UCSD-AML1 (cell line): ENCODE results near the gene UBL4A.

Experiments used
- DNase-seq: peaks from one replicate; lab custom pipeline; 2025; ENCODE audit not compliant: unreplicated experiment; lab: John Stamatoyannopoulos, UW

UBL4A gene

DNA sequence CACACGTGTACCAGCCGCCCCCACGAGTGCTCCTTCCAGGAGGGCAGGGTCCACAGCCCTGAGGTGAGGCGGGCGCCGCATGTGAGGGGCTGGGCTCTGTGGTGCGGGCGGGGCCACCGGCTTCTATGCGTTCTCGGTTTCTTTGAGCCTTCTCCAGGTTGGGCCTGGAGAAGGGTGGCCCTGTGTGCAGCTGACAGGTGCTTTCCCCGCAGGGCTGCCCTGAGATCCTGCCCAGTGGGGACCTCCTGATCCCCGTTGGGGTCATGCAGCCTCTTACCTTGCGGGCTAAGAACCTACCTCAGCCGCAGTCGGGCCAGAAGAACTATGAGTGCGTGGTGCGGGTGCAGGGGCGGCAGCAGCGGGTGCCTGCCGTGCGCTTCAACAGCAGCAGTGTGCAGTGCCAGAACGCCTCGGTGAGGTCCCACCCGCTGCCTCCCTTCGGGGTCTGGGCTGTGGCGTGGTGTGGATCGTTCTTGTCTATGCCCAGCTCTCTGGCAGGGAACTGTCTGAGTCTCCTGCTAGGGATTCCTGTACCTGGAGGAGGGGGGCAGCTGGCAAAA lies 21.5 kb downstream of the UBL4A start:
- no peak for DNase-seq

DNA sequence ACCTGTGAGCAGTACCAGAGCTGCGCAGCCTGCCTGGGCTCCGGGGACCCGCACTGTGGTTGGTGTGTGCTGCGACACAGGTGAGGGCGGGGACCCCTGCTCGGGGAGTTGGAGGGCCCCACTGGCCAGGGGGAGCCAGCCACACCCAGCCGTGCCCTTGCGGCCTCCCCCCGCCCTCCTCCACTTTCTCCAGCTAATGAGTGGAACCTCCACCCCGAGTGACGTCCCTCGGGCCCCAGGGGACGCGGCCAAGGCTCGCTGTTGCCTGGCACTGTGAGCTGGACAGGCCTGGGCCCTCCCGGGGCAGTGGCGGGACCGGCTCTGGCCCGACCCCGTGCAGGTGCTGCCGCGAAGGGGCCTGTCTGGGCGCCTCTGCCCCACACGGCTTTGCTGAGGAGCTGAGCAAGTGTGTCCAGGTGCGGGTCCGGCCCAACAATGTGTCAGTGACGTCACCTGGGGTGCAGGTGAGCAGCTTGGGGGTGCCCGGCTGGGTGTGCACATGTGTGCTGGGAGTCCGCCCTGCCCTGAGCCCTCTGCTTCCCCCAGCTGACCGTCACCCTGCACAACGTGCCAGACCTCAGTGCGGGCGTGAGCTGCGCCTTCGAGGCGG lies 22.7 kb downstream of the UBL4A start:
- DNase-seq = no peak

DNA sequence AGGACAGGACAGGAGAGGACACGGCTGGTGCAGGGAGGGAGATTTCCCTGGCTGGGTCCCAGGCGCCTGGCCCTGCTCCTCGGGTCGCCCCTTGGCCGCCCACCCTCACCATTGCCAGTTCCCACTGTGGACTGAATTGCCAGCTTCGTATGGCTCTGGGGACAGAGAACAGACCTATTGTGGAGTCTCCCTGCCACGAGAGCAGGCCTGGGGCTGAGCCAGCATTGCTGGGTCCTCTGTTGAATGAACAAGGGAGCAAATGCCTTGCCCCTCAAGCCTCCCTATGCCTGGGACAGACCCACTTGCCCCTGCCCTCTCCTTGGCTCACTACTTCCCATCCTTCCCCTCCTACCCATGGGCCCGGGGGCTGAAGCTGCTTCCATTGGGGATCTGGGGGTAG lies 24.0 kb downstream of the UBL4A start:
- DNase-seq = no peak

DNA sequence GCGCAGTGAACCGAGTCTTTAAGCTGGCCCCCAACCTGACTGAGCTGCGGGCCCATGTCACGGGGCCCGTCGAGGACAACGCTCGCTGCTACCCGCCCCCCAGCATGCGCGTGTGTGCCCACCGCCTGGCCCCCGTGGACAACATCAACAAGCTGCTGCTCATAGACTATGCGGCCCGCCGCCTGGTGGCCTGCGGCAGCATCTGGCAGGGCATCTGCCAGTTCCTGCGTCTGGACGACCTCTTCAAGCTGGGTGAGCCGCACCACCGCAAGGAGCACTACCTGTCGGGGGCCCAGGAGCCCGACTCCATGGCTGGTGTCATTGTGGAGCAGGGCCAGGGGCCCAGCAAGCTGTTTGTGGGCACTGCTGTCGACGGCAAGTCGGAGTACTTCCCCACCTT lies 26.1 kb downstream of the UBL4A start:
- no peak for DNase-seq

DNA sequence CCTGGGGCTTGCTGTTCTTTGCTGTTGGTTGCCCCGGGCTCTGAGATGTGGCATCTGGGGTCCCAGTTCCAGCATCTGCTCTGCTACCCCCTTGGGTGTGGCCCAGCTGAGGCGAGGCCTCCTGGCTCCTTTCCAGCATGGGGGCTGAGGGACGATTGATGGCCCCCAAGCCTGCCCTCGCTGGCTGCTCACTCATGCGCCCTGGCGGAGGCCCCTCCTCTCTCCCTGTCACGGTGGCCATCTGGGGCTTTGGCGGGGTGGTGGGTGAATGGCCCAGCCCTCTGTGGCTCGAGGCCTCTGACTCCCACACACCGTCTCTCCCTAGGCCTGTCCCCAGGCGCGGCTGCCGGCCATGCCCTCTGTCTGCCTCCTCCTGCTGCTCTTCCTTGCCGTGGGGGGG lies 26.6 kb downstream of the UBL4A start:
- no peak for DNase-seq

DNA sequence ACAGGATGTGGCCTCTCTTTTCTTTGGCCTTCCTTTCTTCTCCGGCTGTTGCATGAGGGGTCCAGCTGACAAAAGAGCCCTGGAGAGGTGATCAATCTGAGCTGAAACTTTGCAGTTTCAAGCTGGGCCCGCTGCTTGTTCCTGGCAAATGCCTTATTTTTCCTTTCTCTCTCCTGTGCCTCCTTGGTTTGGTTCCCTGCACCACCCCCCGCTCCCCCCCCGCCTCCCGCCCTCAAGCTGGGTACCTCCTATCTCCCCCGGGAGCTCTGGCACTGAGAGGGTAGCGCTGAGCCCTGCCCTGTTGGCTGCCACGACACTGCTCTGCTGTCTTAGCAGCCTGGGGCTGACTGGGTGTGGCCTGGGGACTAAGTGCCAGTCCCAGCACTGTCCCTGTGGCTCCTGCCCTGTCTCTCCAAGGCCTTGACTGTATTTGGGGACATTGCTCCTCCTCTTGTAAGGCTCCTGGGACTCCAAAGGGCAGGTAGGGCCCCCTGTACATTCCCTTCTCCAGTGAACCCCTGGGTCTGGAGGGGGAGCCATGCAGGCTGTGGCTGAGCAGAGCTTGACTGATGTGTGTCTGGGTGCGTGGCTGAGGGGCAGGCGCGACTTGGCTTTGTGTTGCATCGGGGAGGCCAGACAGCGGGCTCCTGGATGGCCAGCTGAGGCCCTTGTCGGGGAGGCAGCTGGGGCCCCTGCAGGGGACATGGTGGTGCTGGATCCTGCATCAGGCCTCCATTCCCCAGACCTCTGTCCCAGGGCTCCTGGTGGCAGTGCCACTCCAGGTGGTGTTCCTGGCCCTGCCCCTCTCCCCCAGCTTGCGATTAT lies 27.2 kb downstream of the UBL4A start:
- no peak for DNase-seq

DNA sequence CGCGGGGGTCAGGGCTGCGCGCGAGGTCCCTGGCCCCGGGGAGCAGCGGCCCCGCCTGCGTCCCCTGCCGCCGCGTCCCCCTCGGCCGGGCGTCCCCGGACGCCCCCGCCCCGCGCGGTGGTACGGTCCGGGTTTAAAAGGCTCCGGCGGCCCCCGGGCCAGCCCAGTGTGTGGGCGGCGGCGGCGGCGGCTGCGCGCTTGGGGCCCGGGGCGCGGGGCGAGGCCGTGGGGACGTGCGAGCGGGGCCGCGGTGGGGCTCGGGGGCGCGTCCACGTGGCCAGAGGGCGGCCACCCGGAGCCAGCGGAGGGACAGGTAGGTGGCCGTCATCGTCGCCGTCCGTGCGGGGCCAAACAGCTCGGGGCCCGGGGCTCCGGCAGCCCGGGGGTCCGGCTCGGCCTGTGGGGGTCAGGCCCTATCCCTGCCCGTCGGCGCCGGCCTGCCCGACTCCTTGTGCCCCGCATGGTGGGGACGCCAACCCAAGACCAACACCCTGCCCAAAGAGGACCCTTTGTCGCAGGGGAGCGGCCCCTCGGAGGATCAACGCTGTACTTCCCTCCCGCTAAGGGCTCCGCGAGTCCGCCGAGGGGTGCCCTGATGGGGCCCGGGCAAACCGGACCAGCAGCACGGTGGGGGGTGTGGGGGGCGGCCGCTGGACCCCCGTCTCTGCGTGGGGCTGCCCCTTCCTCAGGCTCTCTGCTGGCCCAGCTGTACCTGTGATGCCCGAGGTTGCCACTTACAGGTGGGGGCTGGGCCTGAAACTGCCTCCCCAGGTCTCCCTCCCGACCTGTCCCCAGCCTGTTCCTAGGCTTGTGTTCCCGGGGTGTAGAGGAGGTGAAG lies 28.1 kb downstream of the UBL4A start, which contains the start of gene PLXNA3:
Gene PLXNA3 (plus strand): TSS at position 166 of the 838 bp plus-strand sequence. CDS start 1,903 bp downstream, outside the sequence.
- DNase-seq = no peak

DNA sequence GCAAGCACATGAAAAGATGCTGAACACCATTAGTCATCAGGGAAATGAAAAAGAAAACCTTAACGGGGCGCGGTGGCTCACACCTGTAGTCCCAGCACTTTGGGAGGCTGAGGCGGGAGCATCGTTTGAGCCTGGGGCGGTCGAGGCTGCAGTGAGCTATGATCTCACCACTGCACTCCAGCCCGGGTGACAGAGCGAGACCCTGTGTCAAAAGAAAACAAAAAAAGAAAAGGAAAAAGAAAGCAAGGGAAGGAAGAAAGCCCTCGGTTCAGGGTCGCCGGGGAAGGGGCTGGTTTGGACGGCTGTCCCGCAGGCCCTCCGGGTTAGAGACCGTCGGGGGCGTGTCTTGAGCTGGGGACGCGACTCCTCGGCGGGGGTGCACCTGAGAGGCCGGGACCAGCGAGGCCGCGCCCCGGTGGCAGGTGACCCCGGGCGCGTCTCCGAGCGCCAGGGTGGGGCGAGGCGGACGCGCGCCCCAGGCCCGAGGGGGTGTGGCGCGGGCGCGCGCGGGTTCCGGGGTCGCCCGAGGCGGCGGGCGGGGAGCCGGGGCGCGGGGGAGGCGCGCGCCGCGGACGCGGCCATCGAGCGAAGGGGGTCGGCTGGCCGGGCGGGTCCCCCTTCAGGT lies 28.8 kb downstream of the UBL4A start:
- DNase-seq = no peak

DNA sequence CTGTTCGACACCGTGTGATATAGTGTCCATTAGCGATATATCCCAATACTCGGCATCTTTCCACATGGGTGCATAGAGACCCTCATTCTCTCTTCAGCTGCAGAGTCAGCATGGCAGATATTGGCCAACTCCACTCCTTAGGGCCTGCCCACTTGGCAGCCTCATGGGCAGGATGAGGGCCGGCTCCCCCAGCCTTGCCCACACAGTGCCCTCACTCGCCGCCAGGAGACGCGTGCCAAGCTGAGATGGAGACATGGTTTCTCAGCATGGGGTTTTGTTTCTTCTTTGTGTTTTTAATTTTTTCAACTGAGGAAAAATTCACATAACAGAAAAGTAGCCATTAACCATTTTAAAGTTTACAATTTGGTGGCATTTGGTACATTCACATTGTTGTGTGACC lies 33.6 kb downstream of the UBL4A start:
- DNase-seq = no peak

DNA sequence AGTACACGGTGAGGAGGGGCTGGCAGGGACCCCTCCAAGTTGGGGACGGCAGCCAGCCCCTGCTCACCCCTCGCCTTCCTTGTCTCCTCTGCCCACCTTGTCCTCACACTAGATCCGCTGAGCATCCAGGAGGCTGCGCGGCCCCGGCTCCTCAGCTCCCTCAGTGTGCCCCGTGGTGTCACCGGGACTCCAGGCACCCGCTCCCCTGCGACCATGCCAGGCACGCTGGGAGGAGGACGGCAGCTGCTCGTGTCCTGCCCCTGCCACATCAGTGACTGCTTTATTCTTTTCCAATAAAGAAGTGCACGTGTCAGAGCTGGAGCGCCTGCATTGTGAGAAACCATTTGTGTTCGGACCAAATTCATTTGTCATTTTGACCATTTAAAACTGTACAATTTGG lies 36.1 kb downstream of the UBL4A start:
- DNase-seq = no peak

DNA sequence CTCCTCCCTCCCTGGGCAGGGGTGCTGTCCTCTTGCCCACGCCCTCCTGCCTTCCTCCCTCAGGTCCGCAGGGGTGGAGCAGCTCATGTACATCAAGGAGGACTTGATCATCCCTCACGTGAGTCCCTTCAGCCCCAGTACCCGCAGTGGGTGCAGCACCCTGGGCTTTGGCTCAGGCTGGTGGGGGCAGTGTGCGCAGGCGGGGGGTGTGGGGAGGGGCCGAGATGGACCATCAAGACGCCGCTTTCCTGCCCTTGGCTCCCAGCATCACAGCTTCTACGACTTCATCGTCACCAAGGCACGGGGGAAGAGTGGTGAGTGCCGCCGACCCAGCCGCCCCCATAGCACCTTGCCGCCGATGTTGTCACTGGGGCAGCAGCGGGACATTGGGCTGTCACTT lies 36.8 kb downstream of the UBL4A start:
- no peak for DNase-seq

DNA sequence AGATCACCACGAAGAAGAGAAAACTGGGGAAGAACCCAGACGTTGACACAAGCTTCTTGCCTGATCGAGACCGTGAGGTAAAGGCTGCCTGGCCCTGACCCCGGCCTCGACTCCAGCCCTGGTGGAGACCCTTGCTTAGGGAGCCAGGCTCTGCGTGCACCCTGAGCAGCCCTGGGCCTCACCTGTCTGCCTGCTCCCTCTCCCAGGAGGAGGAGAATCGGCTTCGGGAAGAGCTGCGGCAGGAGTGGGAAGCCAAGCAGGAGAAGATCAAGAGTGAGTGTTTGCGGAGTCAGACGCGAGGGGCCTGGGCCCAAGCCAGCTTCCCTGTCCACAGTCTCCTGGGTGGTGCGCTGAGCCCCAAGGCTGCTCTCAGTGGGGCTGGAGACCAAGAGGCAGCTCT lies 37.9 kb downstream of the UBL4A start:
- no peak for DNase-seq

DNA sequence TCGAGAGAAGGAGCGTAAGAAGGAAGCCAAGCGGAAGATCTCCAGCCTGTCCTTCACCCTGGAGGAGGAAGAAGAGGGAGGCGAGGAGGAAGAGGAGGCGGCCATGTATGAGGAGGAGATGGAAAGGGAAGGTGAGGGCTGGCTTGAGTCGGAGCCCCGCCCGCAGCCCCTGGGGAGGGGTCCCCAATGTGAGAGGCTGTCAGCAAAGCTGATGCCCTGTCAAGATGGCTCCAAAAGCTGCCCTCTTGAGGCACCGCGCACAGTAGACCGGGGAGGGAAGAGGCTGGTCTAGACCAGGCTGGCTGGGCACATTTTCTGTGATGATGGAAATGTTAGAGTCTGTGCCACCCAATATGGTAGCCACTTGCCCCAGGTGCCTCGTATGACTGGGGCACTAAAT lies 40.0 kb downstream of the UBL4A start:
- DNase-seq = no peak

DNA sequence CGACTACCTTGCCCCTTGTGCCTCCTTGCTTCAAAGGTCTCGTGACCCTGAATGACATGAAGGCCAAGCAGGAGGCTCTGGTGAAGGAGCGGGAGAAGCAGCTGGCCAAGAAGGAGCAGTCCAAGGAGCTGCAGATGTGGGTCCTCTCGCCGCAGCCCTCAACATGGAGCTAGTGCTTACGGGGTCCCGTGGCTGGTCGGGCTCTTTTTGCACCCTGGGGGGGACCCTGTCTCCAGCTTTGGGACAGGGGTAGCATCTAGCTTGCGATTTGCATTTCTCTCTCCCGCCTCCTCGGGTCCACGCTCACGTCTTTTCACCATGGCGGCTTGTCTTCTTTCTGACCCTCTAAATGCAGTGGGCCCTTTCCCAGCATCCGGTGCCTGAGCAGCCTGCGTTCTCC lies 40.6 kb downstream of the UBL4A start:
- no peak for DNase-seq

DNA sequence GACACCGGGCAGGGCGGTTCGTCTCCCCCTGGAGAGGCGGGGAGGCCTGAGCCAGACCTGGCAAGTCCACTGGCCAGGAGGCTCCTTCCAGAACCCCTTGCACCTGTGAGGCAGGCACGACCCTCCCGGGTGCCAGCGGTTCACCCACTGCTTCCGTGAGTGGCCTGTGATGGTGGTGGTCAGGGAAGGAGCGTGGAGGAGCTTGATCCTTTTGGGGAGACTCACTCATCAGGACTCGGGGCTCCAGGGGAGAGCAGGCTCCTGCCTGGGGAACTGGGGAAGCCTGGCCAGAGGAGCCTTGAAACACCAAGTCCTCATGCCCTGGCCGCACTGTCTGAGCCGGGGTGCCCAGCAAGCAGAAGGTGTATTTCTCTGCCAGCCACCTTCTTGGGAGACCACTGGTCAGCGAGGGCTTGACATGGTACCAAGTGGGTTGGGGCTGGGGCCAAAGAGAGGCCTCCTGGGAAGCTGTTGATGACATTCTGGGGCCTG lies 41.6 kb downstream of the UBL4A start:
- no peak for DNase-seq

DNA sequence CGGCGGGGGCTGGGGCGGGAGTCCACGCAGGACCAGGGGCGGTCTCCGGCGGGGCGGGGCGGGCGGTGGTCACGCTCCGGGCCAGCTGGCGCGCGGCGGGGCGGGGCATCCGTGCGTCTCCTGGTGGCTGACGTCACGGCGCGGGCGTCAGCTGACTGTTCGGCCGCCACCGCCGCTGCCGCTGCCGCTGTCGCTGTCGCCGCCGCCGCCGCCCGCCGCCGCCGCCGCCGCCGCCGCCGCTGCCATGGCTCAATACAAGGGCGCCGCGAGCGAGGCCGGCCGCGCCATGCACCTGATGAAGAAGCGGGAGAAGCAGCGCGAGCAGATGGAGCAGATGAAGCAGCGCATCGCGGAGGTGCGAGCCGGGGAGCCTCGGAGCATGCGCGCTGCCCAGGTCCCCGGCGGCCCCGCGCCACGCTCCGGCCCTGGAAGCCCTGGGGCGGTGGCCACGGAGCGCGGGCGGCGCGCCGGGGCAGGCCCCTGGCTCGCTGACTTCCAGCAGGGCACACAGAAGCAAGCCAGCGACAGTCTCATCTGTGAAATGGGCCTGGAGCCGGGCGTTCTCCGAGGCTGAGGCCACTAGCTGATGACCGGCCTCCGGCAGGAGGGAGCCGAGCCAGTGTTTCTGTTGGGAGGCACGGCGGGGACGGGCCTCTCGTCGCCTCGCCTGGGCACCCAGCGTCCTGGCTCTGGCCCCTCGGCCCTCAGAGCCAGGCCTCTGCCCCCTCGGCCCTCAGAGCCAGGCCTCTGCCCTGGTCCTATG lies 42.2 kb downstream of the UBL4A start, which contains the start of gene FAM50A:
Gene FAM50A (plus strand): TSS at position 150 of the 763 bp plus-strand sequence. CDS start 95 bp downstream, at position 245.
- peak; percentile 70 for DNase-seq

DNA sequence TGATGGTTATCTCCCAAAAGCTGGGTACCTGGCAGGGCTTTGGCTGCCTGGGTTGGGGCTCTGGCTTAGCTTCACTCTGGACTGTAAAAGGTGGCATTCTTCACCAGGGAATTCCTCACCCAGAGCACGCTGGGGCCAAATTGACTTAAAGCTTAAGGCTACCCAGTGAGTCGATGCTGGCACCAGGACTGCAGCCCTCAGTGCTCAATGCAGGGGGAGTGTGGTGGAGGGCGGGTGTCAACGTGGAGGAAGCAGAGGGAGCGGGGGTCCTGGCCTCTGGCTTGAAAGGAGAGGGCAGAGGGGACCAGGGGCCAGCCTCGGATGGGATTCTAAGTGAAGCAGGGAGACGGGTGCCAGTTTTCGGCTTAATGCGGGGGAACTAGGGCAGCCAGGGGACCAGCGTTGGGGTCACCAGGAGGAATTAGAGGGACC lies 42.9 kb downstream of the UBL4A start:
- no peak for DNase-seq

DNA sequence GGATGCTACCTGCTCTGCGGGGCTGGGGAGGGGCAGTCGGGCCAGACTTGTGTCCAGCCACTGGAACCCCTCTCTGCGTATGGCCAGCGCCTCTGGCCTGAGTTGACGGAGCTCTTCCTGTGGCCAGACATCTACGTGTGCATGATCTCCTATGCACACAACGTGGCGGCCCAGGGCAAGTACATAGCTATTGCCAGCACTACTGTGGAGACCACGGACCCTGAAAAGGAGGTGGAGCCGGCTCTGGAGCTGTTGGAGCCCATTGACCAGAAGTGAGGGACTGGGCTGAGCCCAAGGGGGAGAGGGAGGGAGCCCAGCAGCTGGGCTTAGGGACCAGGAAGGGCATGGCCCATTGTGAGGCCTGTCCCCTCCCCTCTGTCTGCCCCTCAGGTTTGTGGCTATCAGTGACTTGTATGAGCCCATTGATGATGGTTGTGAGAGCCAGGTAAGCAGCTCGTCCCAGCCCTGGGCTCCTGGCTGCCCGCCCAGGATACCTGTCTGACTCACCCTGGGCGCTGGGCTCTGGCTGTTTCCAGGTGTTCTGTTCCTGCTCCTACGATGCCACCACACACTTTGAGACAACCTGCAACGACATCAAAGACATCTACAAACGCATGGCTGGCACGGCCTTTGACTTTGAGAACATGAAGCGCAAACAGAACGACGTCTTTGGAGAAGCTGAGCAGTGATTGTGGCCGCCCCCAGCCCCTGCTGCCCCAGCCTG lies 44.3 kb downstream of the UBL4A start:
- no peak for DNase-seq

DNA sequence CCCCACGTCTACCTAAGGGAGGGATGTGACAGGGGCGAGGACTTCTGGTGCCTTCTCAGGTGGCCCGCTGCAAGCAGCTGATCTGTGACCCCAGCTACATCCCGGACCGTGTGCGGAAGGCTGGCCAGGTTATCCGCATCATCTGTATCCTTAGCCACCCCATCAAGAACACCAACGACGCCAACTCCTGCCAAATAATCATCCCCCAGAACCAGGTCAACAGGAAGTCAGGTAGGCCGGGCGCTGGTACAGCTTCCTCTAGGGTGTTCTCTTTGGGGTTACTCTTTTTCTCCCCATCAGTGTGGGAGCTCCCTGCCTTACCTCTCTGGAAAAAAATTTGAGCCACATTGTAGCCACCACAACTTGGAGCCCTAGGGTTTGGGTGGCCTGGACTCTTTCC lies 44.9 kb downstream of the UBL4A start:
- DNase-seq = no peak
